DND-41 (cell line): ENCODE data around the gene IL17B.

Experiments used
- CTCF ChIP-seq: IDR thresholded peaks from 2 replicates; pipeline ENCODE4 v1.5.1; 2012; ENCODE audit warnings: borderline replicate concordance, low read length, moderate library complexity, mild to moderate bottlenecking; ENCODE audit not compliant: poor library complexity, severe bottlenecking; ENCODE audit errors: extremely low read depth
- EZH2 ChIP-seq: IDR thresholded peaks from 3 replicates; pipeline ENCODE4 v1.6.1; 2012; ENCODE audit warnings: borderline replicate concordance, low read depth, mild to moderate bottlenecking, moderate library complexity, low read length, inconsistent platforms; ENCODE audit not compliant: severe bottlenecking

- TF ChIP-seq CTCF (no peak), EZH2 (no peak)
Observed at GRCh38 chr5:149372932-149373331, 6.2 kb downstream of the IL17B start.
